H9 (cell line): ENCODE data around the gene LEMD3. TPM values are rescaled to one million over a fixed set of nuclear protein-coding genes. Genes with fewer than 3 reads are reported as not detected.

ENCODE experiments used
- DNase-seq: peaks from one replicate; pipeline ENCODE4 v3.0.0-alpha.2; 2017
- H2AFZ ChIP-seq: one replicate; pipeline ENCODE4 v1.6.1; 2013; ENCODE audit warnings: mild to moderate bottlenecking, low read length, control low read depth, moderate library complexity
- H2AK5ac ChIP-seq: 2 replicates; pipeline ENCODE4 v1.6.1; 2013; ENCODE audit warnings: low read length, control low read depth, mixed read lengths; ENCODE audit not compliant: insufficient read length
- H2BK120ac ChIP-seq: one replicate; pipeline ENCODE4 v1.6.1; 2013; ENCODE audit warnings: low read depth, mild to moderate bottlenecking, low read length, control low read depth, inconsistent platforms; ENCODE audit not compliant: poor library complexity, severe bottlenecking
- H2BK12ac ChIP-seq: 2 replicates; pipeline ENCODE4 v1.6.1; 2013; ENCODE audit warnings: low read length, control low read depth, mixed read lengths, low read depth; ENCODE audit not compliant: insufficient read length
- H2BK15ac ChIP-seq: 2 replicates; pipeline ENCODE4 v1.6.1; 2013; ENCODE audit warnings: low read depth, low read length, control low read depth
- H2BK20ac ChIP-seq: one replicate; pipeline ENCODE4 v1.6.1; 2013; ENCODE audit warnings: low read depth, mild to moderate bottlenecking, low read length, control low read depth, inconsistent platforms; ENCODE audit not compliant: poor library complexity, severe bottlenecking
- H2BK5ac ChIP-seq: 2 replicates; pipeline ENCODE4 v1.6.1; 2013; ENCODE audit warnings: low read length, control low read depth, mixed read lengths; ENCODE audit not compliant: insufficient read length
- H3K14ac ChIP-seq: 2 replicates; pipeline ENCODE4 v1.6.1; 2013; ENCODE audit warnings: low read length, control low read depth; ENCODE audit not compliant: insufficient read depth
- H3K18ac ChIP-seq: 2 replicates; pipeline ENCODE4 v1.6.1; 2013; ENCODE audit warnings: low read depth, mild to moderate bottlenecking, mixed read lengths, low read length, control low read depth; ENCODE audit not compliant: insufficient read length
- H3K23ac ChIP-seq: 2 replicates; pipeline ENCODE4 v1.6.1; 2013; ENCODE audit warnings: low read length, control low read depth, mixed read lengths, low read depth; ENCODE audit not compliant: insufficient read length
- H3K23me2 ChIP-seq: 2 replicates; pipeline ENCODE4 v1.6.1; 2013; ENCODE audit warnings: low read depth, mild to moderate bottlenecking, mixed read lengths, low read length, control low read depth; ENCODE audit not compliant: insufficient read length, poor library complexity, severe bottlenecking
- H3K27ac ChIP-seq: 2 replicates; pipeline ENCODE4 v1.5.1; 2013; ENCODE audit warnings: low read length, control low read depth, mixed read lengths, low read depth; ENCODE audit not compliant: insufficient read length
- H3K27me3 ChIP-seq: 2 replicates; pipeline ENCODE4 v1.6.1; 2013; ENCODE audit warnings: low read length, control low read depth, inconsistent platforms; ENCODE audit not compliant: insufficient read depth
- H3K4ac ChIP-seq: 2 replicates; pipeline ENCODE4 v1.6.1; 2013; ENCODE audit warnings: low read depth, mild to moderate bottlenecking, control low read depth, inconsistent platforms, low read length, moderate library complexity
- H3K4me1 ChIP-seq: 2 replicates; pipeline ENCODE4 v1.6.1; 2013; ENCODE audit warnings: low read length, control low read depth, inconsistent platforms; ENCODE audit not compliant: insufficient read depth
- H3K4me2 ChIP-seq: 2 replicates; pipeline ENCODE4 v1.6.1; 2013; ENCODE audit warnings: low read length, control low read depth, mixed read lengths; ENCODE audit not compliant: insufficient read length, insufficient read depth
- H3K56ac ChIP-seq: 2 replicates; pipeline ENCODE4 v1.6.1; 2013; ENCODE audit warnings: low read depth, mild to moderate bottlenecking, mixed read lengths, low read length, control low read depth; ENCODE audit not compliant: insufficient read length
- H3K79me1 ChIP-seq: 2 replicates; pipeline ENCODE4 v1.6.1; 2013; ENCODE audit warnings: low read depth, mild to moderate bottlenecking, moderate library complexity, low read length, control low read depth, inconsistent platforms; ENCODE audit not compliant: insufficient read depth, poor library complexity, severe bottlenecking
- H3K79me2 ChIP-seq: 2 replicates; pipeline ENCODE4 v1.6.1; 2013; ENCODE audit warnings: low read length, control low read depth, inconsistent platforms; ENCODE audit not compliant: insufficient read depth
- H3K9ac ChIP-seq: 2 replicates; pipeline ENCODE4 v1.6.1; 2013; ENCODE audit warnings: low read length, control low read depth, mixed read lengths; ENCODE audit not compliant: insufficient read length; ENCODE audit errors: extremely low read depth
- H3K9me3 ChIP-seq: one replicate; pipeline ENCODE4 v1.6.1; 2013; ENCODE audit warnings: low read depth, low read length, inconsistent platforms; ENCODE audit not compliant: control insufficient read depth
- H3T11ph ChIP-seq: one replicate; pipeline ENCODE4 v1.6.1; 2013; ENCODE audit warnings: mild to moderate bottlenecking, low read length, control low read depth, inconsistent platforms
- H4K20me1 ChIP-seq: one replicate; pipeline ENCODE4 v1.6.1; 2013; ENCODE audit not compliant: control insufficient read depth, insufficient read length, insufficient read depth
- H4K5ac ChIP-seq: 2 replicates; pipeline ENCODE4 v1.6.1; 2013; ENCODE audit warnings: low read depth, mild to moderate bottlenecking, mixed read lengths, low read length, control low read depth; ENCODE audit not compliant: insufficient read length
- H4K8ac ChIP-seq: replicated peaks from 2 replicates; pipeline ENCODE4 v1.6.1; 2013; ENCODE audit warnings: low read length, control low read depth, mixed read lengths, low read depth; ENCODE audit not compliant: insufficient read length
- H4K91ac ChIP-seq: 2 replicates; pipeline ENCODE4 v1.6.1; 2013; ENCODE audit warnings: low read depth, mild to moderate bottlenecking, moderate library complexity, mixed read lengths, low read length, control low read depth; ENCODE audit not compliant: insufficient read length
- H3K27ac Mint-ChIP-seq, 3 experiments: 2 replicates in 2 of 3; 3 replicates in 1 of 3; pipeline ENCODE4 v1.8.0; 2020 to 2021; ENCODE audit warnings: mixed read lengths in 3 of 3, mild to moderate bottlenecking in 1 of 3, moderate library complexity in 1 of 3
- H3K27me3 Mint-ChIP-seq: 2 replicates; pipeline ENCODE4 v1.8.0; 2021; ENCODE audit warnings: low read depth, mild to moderate bottlenecking, moderate library complexity, mixed read lengths
- H3K36me3 Mint-ChIP-seq, 3 experiments: 2 replicates in 2 of 3; 3 replicates in 1 of 3; pipeline ENCODE4 v1.8.0; 2020 to 2021; ENCODE audit warnings: low read depth in 3 of 3, mixed read lengths in 3 of 3; ENCODE audit not compliant: insufficient read depth in 1 of 3
- H3K4me1 Mint-ChIP-seq, 2 experiments: 2 replicates each; pipeline ENCODE4 v1.8.0; 2020; ENCODE audit warnings: mixed read lengths in 2 of 2
- H3K4me3 Mint-ChIP-seq, 2 experiments: 2 replicates in 1 of 2; 3 replicates in 1 of 2; pipeline ENCODE4 v1.8.0; 2020 to 2021; ENCODE audit warnings: mild to moderate bottlenecking in 2 of 2, mixed read lengths in 2 of 2, moderate library complexity in 1 of 2
- H3K9me3 Mint-ChIP-seq, 2 experiments: 2 replicates in 1 of 2; 3 replicates in 1 of 2; pipeline ENCODE4 v1.8.0; 2020; ENCODE audit warnings: mild to moderate bottlenecking in 2 of 2, mixed read lengths in 2 of 2, moderate library complexity in 1 of 2
- WGBS: extraction: QIAGEN DNeasy Blood & Tissue Kit; methylation state at CpG from one replicate; pipeline ENCODE4 v1.1.7; 2013; ENCODE audit warnings: missing lambda C conversion rate, low lambda C conversion rate, mixed read lengths; ENCODE audit not compliant: insufficient read length; ENCODE audit errors: extremely low coverage; 5-methylcytosine and 5-hydroxymethylcytosine counted together
- total RNA-seq: library from RNA; stranded (reverse); gene quantifications from 2 replicates; pipeline ENCODE4 v1.2.1, GENCODE V29; 2021
- TF ChIP-seq, protein P1 (sequence below): fragments of 200-600 bp; sonication (generic); conservative IDR thresholded peaks from 3 replicates; pipeline ENCODE4 v1.8.0; 2021; ENCODE audit warnings: antibody characterized with exemption, mild to moderate bottlenecking

LEMD3 gene
- total RNA-seq, 1 experiment from 2014 or later = 38.1 TPM

GRCh38 chr12:65164244-65164643 is 5.1 kb upstream of the LEMD3 start:
- TF ChIP-seq, protein P1, sequence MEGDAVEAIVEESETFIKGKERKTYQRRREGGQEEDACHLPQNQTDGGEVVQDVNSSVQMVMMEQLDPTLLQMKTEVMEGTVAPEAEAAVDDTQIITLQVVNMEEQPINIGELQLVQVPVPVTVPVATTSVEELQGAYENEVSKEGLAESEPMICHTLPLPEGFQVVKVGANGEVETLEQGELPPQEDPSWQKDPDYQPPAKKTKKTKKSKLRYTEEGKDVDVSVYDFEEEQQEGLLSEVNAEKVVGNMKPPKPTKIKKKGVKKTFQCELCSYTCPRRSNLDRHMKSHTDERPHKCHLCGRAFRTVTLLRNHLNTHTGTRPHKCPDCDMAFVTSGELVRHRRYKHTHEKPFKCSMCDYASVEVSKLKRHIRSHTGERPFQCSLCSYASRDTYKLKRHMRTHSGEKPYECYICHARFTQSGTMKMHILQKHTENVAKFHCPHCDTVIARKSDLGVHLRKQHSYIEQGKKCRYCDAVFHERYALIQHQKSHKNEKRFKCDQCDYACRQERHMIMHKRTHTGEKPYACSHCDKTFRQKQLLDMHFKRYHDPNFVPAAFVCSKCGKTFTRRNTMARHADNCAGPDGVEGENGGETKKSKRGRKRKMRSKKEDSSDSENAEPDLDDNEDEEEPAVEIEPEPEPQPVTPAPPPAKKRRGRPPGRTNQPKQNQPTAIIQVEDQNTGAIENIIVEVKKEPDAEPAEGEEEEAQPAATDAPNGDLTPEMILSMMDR = no peak
- Mint-ChIP-seq H3K27me3 (peaks cover 48% of the 10 kb centered on the region), H3K27ac (no peak overlapping the region), H3K4me1 (no peaks in the 10 kb centered on the region), H3K4me3 (no peak overlapping the region), H3K9me3 (peaks cover 5 to 12% of the 10 kb centered on the region in 2 experiments; a peak in 4 of 5 replicates), H3K36me3 (peaks cover 0 to 7% (median 4%) of the 10 kb centered on the region in 3 experiments; a peak in 3 of 7 replicates)
- Histone ChIP-seq H2BK5ac (no peak overlapping the region), H3T11ph (no peak overlapping the region), H3K9me3 (no peaks in the 10 kb centered on the region), H3K79me2 (no peaks in the 10 kb centered on the region), H3K14ac (no peak overlapping the region), H3K79me1 (no peaks in the 10 kb centered on the region), H3K4me2 (no peak overlapping the region), H4K91ac (no peak overlapping the region), H2BK120ac (no peak overlapping the region), H3K18ac (no peak overlapping the region), H3K27me3 (no peaks in the 10 kb centered on the region), H2AK5ac (no peak overlapping the region), H4K5ac (no peak overlapping the region), H3K23ac (no peak overlapping the region), H3K9ac (no peak overlapping the region), H2BK20ac (no peak overlapping the region), H2BK15ac (no peak overlapping the region), H3K4ac (no peak overlapping the region), H4K20me1 (no peaks in the 10 kb centered on the region), H3K56ac (no peak overlapping the region), H3K4me1 (no peaks in the 10 kb centered on the region), H2BK12ac (no peak overlapping the region), H4K8ac (no peak overlapping the region), H3K27ac (no peak overlapping the region), H2AFZ (no peak overlapping the region), H3K23me2 (peaks cover 3% of the 10 kb centered on the region)
- no CpG with 5 or more reads among the region's 2 CpGs for WGBS
- no peak for DNase-seq
